ENCODE data around the gene NHLRC2. TPM values are rescaled to one million over a fixed set of nuclear protein-coding genes. Genes with fewer than 3 reads are reported as not detected.

Gene NHLRC2
- total and polyA plus RNA-seq, 2 of the 13 experiments (the other 11 are each of a cell fraction or from before 2014, with no cell fraction given) = 7.6 to 12.7 TPM

DNA sequence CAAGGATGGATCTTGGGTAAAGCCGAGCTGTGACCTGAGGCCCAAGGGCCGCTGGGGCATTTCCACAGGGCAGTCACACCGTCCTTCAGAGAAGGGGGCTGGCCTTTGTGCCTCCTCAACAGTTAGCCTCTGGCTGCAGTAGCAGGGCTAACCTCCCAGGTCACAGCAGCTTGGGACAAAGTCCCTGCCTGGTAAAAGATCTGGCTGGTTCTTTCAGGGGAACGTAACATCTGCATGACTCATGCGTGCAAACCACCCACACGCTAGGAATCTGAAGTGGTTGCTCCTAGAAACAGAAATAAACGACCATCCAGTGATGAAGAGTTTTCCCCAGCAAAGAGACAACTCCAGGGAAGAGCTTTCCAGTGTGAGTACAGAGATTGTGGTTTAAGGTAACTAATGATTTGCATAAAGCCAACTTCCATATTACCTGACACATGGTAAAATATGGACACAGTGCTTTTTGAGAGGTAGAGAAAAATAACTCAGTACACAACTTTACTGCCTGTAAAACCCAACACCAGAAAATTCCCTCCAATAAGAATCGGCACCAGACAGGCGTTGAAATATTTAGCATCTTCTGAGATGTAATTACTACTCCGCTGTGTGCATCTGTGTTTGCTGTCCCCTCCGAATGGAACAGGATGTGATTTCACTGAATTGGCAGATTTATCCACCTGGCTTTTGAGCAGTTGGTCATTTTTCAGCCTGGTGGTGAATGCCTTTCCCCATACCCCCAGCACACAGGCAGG, 104.3 kb downstream of the NHLRC2 start (continued):
- TF ChIP-seq ZBTB42 (CRISPR knock-in tag; IDR thresholded peaks at IDR 0.05) (no peak), IKZF1 (IDR thresholded peaks at IDR 0.05) (no peak), TAF15 (IDR thresholded peaks at IDR 0.05; ENCODE audit: low read depth, low read length, poor library complexity, severe bottlenecking) (no peak), CAMTA2 (CRISPR knock-in tag; IDR thresholded peaks at IDR 0.05; ENCODE audit: borderline replicate concordance) (no peak), NFIC (IDR thresholded peaks at IDR 0.05; ENCODE audit: low read length) (no peak), ZNF460 (CRISPR knock-in tag; IDR thresholded peaks at IDR 0.05; ENCODE audit: borderline replicate concordance) (no peak), RFX1 (IDR thresholded peaks at IDR 0.05) (peak; percentile 92), RFX3 (CRISPR knock-in tag; IDR thresholded peaks at IDR 0.05) (peak; percentile 79), ZMYM3 (CRISPR knock-in tag; IDR thresholded peaks at IDR 0.05) (no peak), TOE1 (CRISPR knock-in tag; IDR thresholded peaks at IDR 0.05) (no peak), ZNF12 (CRISPR knock-in tag; IDR thresholded peaks at IDR 0.05) (no peak; the same call in 1 of the 2 replicates), ZNF3 (CRISPR knock-in tag; IDR thresholded peaks at IDR 0.05) (no peak), SP1 (IDR thresholded peaks at IDR 0.05) (no peak), SP1 (CRISPR knock-in tag; IDR thresholded peaks at IDR 0.05) (no peak), ZNF557 (CRISPR knock-in tag; IDR thresholded peaks at IDR 0.05) (no peak)
- TF ChIP-seq, protein P1, sequence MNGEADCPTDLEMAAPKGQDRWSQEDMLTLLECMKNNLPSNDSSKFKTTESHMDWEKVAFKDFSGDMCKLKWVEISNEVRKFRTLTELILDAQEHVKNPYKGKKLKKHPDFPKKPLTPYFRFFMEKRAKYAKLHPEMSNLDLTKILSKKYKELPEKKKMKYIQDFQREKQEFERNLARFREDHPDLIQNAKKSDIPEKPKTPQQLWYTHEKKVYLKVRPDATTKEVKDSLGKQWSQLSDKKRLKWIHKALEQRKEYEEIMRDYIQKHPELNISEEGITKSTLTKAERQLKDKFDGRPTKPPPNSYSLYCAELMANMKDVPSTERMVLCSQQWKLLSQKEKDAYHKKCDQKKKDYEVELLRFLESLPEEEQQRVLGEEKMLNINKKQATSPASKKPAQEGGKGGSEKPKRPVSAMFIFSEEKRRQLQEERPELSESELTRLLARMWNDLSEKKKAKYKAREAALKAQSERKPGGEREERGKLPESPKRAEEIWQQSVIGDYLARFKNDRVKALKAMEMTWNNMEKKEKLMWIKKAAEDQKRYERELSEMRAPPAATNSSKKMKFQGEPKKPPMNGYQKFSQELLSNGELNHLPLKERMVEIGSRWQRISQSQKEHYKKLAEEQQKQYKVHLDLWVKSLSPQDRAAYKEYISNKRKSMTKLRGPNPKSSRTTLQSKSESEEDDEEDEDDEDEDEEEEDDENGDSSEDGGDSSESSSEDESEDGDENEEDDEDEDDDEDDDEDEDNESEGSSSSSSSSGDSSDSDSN (CRISPR knock-in tag; IDR thresholded peaks at IDR 0.05) = peak; percentile 39; the same call in 1 of the 2 replicates
- TF ChIP-seq, protein P2, sequence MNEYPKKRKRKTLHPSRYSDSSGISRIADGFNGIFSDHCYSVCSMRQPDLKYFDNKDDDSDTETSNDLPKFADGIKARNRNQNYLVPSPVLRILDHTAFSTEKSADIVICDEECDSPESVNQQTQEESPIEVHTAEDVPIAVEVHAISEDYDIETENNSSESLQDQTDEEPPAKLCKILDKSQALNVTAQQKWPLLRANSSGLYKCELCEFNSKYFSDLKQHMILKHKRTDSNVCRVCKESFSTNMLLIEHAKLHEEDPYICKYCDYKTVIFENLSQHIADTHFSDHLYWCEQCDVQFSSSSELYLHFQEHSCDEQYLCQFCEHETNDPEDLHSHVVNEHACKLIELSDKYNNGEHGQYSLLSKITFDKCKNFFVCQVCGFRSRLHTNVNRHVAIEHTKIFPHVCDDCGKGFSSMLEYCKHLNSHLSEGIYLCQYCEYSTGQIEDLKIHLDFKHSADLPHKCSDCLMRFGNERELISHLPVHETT (CRISPR knock-in tag; conservative IDR thresholded peaks at IDR 0.05) = no peak
- TF ChIP-seq, protein P3, sequence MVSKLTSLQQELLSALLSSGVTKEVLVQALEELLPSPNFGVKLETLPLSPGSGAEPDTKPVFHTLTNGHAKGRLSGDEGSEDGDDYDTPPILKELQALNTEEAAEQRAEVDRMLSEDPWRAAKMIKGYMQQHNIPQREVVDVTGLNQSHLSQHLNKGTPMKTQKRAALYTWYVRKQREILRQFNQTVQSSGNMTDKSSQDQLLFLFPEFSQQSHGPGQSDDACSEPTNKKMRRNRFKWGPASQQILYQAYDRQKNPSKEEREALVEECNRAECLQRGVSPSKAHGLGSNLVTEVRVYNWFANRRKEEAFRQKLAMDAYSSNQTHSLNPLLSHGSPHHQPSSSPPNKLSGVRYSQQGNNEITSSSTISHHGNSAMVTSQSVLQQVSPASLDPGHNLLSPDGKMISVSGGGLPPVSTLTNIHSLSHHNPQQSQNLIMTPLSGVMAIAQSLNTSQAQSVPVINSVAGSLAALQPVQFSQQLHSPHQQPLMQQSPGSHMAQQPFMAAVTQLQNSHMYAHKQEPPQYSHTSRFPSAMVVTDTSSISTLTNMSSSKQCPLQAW (CRISPR knock-in tag; IDR thresholded peaks at IDR 0.05) = peak; percentile 71; the same call in 1 of the 2 replicates
- TF ChIP-seq, protein P4, sequence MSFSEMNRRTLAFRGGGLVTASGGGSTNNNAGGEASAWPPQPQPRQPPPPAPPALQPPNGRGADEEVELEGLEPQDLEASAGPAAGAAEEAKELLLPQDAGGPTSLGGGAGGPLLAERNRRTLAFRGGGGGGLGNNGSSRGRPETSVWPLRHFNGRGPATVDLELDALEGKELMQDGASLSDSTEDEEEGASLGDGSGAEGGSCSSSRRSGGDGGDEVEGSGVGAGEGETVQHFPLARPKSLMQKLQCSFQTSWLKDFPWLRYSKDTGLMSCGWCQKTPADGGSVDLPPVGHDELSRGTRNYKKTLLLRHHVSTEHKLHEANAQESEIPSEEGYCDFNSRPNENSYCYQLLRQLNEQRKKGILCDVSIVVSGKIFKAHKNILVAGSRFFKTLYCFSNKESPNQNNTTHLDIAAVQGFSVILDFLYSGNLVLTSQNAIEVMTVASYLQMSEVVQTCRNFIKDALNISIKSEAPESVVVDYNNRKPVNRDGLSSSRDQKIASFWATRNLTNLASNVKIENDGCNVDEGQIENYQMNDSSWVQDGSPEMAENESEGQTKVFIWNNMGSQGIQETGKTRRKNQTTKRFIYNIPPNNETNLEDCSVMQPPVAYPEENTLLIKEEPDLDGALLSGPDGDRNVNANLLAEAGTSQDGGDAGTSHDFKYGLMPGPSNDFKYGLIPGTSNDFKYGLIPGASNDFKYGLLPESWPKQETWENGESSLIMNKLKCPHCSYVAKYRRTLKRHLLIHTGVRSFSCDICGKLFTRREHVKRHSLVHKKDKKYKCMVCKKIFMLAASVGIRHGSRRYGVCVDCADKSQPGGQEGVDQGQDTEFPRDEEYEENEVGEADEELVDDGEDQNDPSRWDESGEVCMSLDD (CRISPR knock-in tag; IDR thresholded peaks at IDR 0.05; ENCODE audit: borderline replicate concordance) = no peak
- TF ChIP-seq, protein P5, sequence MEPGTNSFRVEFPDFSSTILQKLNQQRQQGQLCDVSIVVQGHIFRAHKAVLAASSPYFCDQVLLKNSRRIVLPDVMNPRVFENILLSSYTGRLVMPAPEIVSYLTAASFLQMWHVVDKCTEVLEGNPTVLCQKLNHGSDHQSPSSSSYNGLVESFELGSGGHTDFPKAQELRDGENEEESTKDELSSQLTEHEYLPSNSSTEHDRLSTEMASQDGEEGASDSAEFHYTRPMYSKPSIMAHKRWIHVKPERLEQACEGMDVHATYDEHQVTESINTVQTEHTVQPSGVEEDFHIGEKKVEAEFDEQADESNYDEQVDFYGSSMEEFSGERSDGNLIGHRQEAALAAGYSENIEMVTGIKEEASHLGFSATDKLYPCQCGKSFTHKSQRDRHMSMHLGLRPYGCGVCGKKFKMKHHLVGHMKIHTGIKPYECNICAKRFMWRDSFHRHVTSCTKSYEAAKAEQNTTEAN (CRISPR knock-in tag; conservative IDR thresholded peaks at IDR 0.05) = no peak
- TF ChIP-seq, protein P6, sequence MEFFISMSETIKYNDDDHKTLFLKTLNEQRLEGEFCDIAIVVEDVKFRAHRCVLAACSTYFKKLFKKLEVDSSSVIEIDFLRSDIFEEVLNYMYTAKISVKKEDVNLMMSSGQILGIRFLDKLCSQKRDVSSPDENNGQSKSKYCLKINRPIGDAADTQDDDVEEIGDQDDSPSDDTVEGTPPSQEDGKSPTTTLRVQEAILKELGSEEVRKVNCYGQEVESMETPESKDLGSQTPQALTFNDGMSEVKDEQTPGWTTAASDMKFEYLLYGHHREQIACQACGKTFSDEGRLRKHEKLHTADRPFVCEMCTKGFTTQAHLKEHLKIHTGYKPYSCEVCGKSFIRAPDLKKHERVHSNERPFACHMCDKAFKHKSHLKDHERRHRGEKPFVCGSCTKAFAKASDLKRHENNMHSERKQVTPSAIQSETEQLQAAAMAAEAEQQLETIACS (CRISPR knock-in tag; IDR thresholded peaks at IDR 0.05) = no peak
